Glomerular endothelial cell (primary cell): ENCODE measurements around the gene HHAT. TPM values are rescaled to one million over a fixed set of nuclear protein-coding genes. Genes with fewer than 3 reads are reported as not detected.
A peak's percentile ranks its signal among the peaks of the same experiment; 100 is the strongest.
"Not testable (repeated sequence)": the region's sequence is repeated elsewhere in the genome, so short reads cannot be mapped to it uniquely, and the experiment has no call there.

Source experiments
- DNase-seq: peaks from one replicate; pipeline ENCODE4 v3.0.0-alpha.2; 2011; ENCODE audit warnings: low read depth, low spot score; ENCODE audit errors: extremely low read depth
- total RNA-seq: library from RNA; depleted of rRNA; stranded (reverse); fragments of >200 nt; gene quantifications from 2 replicates; pipeline ENCODE4 v1.2.3, GENCODE V29; 2015

The HHAT gene
- total RNA-seq, 1 donor from 2014 or later = 5.9 TPM

- not testable (repeated sequence) for DNase-seq
Measured at GRCh38 chr1:210354305-210354704, 25.6 kb downstream of the HHAT start.

- DNase-seq = no peak
Measured at GRCh38 chr1:210358626-210359025, 29.9 kb downstream of the HHAT start.

GRCh38 chr1:210359255-210359654 is 30.6 kb downstream of the HHAT start:
- no peak for DNase-seq

- no peak for DNase-seq
Measured at GRCh38 chr1:210360852-210361477, 32.3 kb downstream of the HHAT start.

GRCh38 chr1:210361665-210362064 is 33.0 kb downstream of the HHAT start:
- no peak for DNase-seq

- DNase-seq = no peak
Measured at GRCh38 chr1:210362526-210362925, 33.8 kb downstream of the HHAT start.

GRCh38 chr1:210363119-210363518 is 34.4 kb downstream of the HHAT start:
- no peak for DNase-seq

- DNase-seq = no peak
Measured at GRCh38 chr1:210364479-210364878, 35.8 kb downstream of the HHAT start.

GRCh38 chr1:210366767-210367166 is 38.1 kb downstream of the HHAT start:
- DNase-seq = no peak

- no peak for DNase-seq
Measured at GRCh38 chr1:210367566-210367965, 38.9 kb downstream of the HHAT start.

GRCh38 chr1:210369425-210369824 is 40.7 kb downstream of the HHAT start:
- DNase-seq = no peak

- DNase-seq = no peak
Measured at GRCh38 chr1:210371916-210372315, 43.2 kb downstream of the HHAT start.

GRCh38 chr1:210372491-210372890 is 43.8 kb downstream of the HHAT start:
- DNase-seq = no peak

GRCh38 chr1:210372931-210373627 is 44.4 kb downstream of the HHAT start:
- no peak for DNase-seq

GRCh38 chr1:210373628-210373877 is 44.9 kb downstream of the HHAT start:
- DNase-seq = no peak

GRCh38 chr1:210373878-210374599 is 45.3 kb downstream of the HHAT start:
- peak; percentile 78 for DNase-seq

- DNase-seq = no peak
Measured at GRCh38 chr1:210374600-210374953, 45.9 kb downstream of the HHAT start.

GRCh38 chr1:210376836-210377372 is 48.2 kb downstream of the HHAT start:
- no peak for DNase-seq

- DNase-seq = no peak
Measured at GRCh38 chr1:210377731-210378333, 49.1 kb downstream of the HHAT start.

GRCh38 chr1:210378736-210379135 is 50.0 kb downstream of the HHAT start:
- DNase-seq = no peak

GRCh38 chr1:210381934-210382333 is 53.2 kb downstream of the HHAT start:
- DNase-seq = no peak

GRCh38 chr1:210384625-210385024 is 55.9 kb downstream of the HHAT start:
- no peak for DNase-seq
